ENCODE measurements around the gene USP40.

Gene USP40

GRCh38 chr2:233474308-233475160 lies 92.0 kb downstream of the USP40 start:
- DNase-seq, result no peak

GRCh38 chr2:233473878-233474277 lies 92.7 kb downstream of the USP40 start:
- no peak for DNase-seq

GRCh38 chr2:233473386-233473791 lies 93.2 kb downstream of the USP40 start:
- DNase-seq, result no peak

- no peak for DNase-seq
Observed at GRCh38 chr2:233471291-233472035, 95.1 kb downstream of the USP40 start.

- no peak for DNase-seq
Observed at GRCh38 chr2:233470839-233471238, 95.7 kb downstream of the USP40 start.

- no peak for DNase-seq
Observed at GRCh38 chr2:233470011-233470687, 96.4 kb downstream of the USP40 start.

GRCh38 chr2:233469261-233470010 lies 97.1 kb downstream of the USP40 start:
- no peak for DNase-seq

- no peak for DNase-seq
Observed at GRCh38 chr2:233468741-233469110, 97.9 kb downstream of the USP40 start.

GRCh38 chr2:233468047-233468740 lies 98.4 kb downstream of the USP40 start:
- no peak for DNase-seq

GRCh38 chr2:233466991-233467603 lies 99.5 kb downstream of the USP40 start:
- no peak for DNase-seq

- DNase-seq, result no peak
Observed at GRCh38 chr2:233464531-233465240, 101.9 kb downstream of the USP40 start.

GRCh38 chr2:233464056-233464455 lies 102.5 kb downstream of the USP40 start:
- no peak for DNase-seq

- no peak for DNase-seq
Observed at GRCh38 chr2:233463586-233463985, 103.0 kb downstream of the USP40 start.

- no peak for DNase-seq
Observed at GRCh38 chr2:233462826-233463470, 103.6 kb downstream of the USP40 start.

- DNase-seq, result no peak
Observed at GRCh38 chr2:233462202-233462785, 104.3 kb downstream of the USP40 start.

GRCh38 chr2:233461481-233461891 lies 105.1 kb downstream of the USP40 start:
- DNase-seq, result no peak

GRCh38 chr2:233460726-233461441 lies 105.7 kb downstream of the USP40 start:
- no peak for DNase-seq

GRCh38 chr2:233459426-233459825 lies 107.2 kb downstream of the USP40 start:
- no peak for DNase-seq

- no peak for DNase-seq
Observed at GRCh38 chr2:233458826-233459225, 107.8 kb downstream of the USP40 start.
